Esophagus squamous epithelium (tissue), 4 donors: ENCODE results near the gene ATG9B.

Source experiments
- CTCF ChIP-seq, 6 experiments: fragments of 450-650 bp in 4 of 6; fragments of 200-600 bp in 2 of 6; sonication (generic) in 2 of 6; IDR thresholded peaks; one replicate each; pipeline ENCODE4 v1.5.1; 2016 to 2019; ENCODE audit warnings: antibody characterized with exemption in 6 of 6, mild to moderate bottlenecking in 4 of 6, moderate library complexity in 4 of 6
- POLR2A ChIP-seq, 4 donors: fragments of 450-650 bp; IDR thresholded peaks; one replicate each; pipeline ENCODE4 v1.6.1; 2017; ENCODE audit warnings: antibody characterized with exemption in 4 of 4, mild to moderate bottlenecking in 4 of 4, moderate library complexity in 3 of 4

GRCh38 chr7:151006590-151007300 lies 17.5 kb downstream of the ATG9B start:
- TF ChIP-seq CTCF (IDR thresholded peaks at IDR 0.05) (no peak), POLR2A (IDR thresholded peaks at IDR 0.05) (no peak)
